Measurements from ENCODE around the gene ECI2. TPM values are rescaled to one million over a fixed set of nuclear protein-coding genes. Genes with fewer than 3 reads are reported as not detected.

The ECI2 gene
- total RNA-seq, 1 donor from 2014 or later, result 49.1 TPM

DNA sequence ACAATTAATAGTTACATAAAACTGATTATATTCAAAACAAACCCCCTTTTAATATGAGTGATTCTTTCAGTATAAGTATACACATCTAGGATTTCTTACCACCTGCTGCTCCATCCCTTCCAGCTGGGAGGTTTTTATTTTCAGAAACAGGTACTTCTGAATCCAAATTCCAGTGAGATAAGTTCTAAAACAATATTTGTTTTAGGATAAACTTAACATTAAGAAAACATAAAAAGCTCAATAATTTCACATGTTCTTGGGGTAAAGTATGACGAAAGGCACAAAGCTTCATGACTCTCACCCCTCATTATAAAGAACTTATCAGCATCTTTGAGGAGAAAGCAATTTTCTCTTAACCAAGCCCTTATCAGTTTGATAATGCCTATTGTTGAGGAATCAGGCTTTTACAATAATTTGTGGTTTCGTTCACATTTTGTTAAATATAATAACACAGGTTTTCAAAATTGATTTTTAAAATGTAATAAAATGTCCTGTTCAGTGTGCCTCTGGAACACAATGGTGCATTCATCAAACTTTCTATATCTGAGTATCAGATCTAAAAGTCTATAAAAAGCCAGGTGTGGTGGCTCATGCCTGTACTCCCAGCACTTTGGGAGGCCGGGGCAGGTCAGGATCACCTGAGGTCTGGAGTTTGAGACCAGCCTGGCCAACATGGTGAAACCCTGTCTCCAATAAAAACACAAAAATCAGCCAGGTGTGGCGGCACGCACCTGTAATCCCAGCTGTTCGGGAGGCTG, 60.7 kb downstream of the ECI2 start:
- Histone ChIP-seq H3K79me2 (ENCODE audit: low read depth) (no peaks in the 10 kb centered on the region), H2AFZ (replicated peaks) (no peak overlapping the region), H3K27ac (no peak overlapping the region), H3K27me3 (no peaks in the 10 kb centered on the region), H3K4me2 (no peak overlapping the region), H3K4me3 (no peak overlapping the region), H3F3A (ENCODE audit: low read depth) (no peaks in the 10 kb centered on the region), H3K36me3 (no peaks in the 10 kb centered on the region), H3K4me1 (no peaks in the 10 kb centered on the region), H3K9me3 (ENCODE audit: low read depth) (no peaks in the 10 kb centered on the region), H3K9ac (no peak overlapping the region), H4K20me1 (ENCODE audit: low read depth) (no peaks in the 10 kb centered on the region)
- no peak overlapping the region for H3K4me3 Mint-ChIP-seq
- no peak overlapping the region for H3K27ac Mint-ChIP-seq
- H3K27me3 Mint-ChIP-seq (ENCODE audit: insufficient read depth, low read depth), result peaks cover 2% of the 10 kb centered on the region
- TF ChIP-seq, protein P1, sequence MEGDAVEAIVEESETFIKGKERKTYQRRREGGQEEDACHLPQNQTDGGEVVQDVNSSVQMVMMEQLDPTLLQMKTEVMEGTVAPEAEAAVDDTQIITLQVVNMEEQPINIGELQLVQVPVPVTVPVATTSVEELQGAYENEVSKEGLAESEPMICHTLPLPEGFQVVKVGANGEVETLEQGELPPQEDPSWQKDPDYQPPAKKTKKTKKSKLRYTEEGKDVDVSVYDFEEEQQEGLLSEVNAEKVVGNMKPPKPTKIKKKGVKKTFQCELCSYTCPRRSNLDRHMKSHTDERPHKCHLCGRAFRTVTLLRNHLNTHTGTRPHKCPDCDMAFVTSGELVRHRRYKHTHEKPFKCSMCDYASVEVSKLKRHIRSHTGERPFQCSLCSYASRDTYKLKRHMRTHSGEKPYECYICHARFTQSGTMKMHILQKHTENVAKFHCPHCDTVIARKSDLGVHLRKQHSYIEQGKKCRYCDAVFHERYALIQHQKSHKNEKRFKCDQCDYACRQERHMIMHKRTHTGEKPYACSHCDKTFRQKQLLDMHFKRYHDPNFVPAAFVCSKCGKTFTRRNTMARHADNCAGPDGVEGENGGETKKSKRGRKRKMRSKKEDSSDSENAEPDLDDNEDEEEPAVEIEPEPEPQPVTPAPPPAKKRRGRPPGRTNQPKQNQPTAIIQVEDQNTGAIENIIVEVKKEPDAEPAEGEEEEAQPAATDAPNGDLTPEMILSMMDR (IDR thresholded peaks at IDR 0.05), result no peak
- TF ChIP-seq EZH2phosphoT487 (IDR thresholded peaks at IDR 0.05) (no peak), EZH2 (IDR thresholded peaks at IDR 0.05) (no peak)
- H3K4me1 Mint-ChIP-seq, result no peaks in the 10 kb centered on the region
- H3K36me3 Mint-ChIP-seq, result no peaks in the 10 kb centered on the region
- H3K9me3 Mint-ChIP-seq, result peaks cover 4% of the 10 kb centered on the region
- no peak for DNase-seq (ENCODE audit: low spot score)

DNA sequence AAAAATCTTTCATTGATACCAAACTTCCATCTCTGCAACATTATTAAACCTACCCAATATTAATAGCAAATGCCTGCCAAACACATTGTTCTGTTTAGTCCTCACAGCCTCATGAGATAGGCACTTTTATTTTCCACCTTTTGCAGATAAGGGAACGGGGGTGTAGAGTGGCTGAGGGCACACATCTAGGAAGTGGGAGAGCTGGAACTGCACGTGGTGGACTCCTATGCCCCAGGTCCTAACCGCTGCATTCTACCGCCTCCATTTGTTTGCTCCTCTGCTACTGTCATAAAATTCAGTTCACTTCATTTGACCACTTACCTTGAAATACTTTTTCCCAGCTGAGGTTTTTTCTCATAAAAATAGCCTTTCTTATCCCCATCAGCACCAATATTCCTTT, 64.0 kb downstream of the ECI2 start:
- H3F3A ChIP-seq (ENCODE audit: low read depth), result peaks cover 8% of the 10 kb centered on the region
- TF ChIP-seq EZH2phosphoT487 (IDR thresholded peaks at IDR 0.05) (no peak), EZH2 (IDR thresholded peaks at IDR 0.05) (no peak)
- H3K79me2 ChIP-seq (ENCODE audit: low read depth), result no peaks in the 10 kb centered on the region
- H3K27me3 Mint-ChIP-seq (ENCODE audit: insufficient read depth, low read depth), result no peaks in the 10 kb centered on the region
- H2AFZ ChIP-seq (replicated peaks), result no peak overlapping the region
- no peak for DNase-seq (ENCODE audit: low spot score)
- no peak overlapping the region for H3K27ac Mint-ChIP-seq
- no peak overlapping the region for H3K4me3 ChIP-seq
- no peaks in the 10 kb centered on the region for H3K36me3 Mint-ChIP-seq
- H3K9ac ChIP-seq, result no peak overlapping the region
- H3K4me1 ChIP-seq, result no peaks in the 10 kb centered on the region
- no peaks in the 10 kb centered on the region for H3K27me3 ChIP-seq
- no peaks in the 10 kb centered on the region for H4K20me1 ChIP-seq (ENCODE audit: low read depth)
- H3K4me1 Mint-ChIP-seq, result no peaks in the 10 kb centered on the region
- H3K36me3 ChIP-seq, result no peaks in the 10 kb centered on the region
- no peak overlapping the region for H3K27ac ChIP-seq
- no peaks in the 10 kb centered on the region for H3K9me3 ChIP-seq (ENCODE audit: low read depth)
- H3K4me2 ChIP-seq, result no peak overlapping the region
- H3K9me3 Mint-ChIP-seq, result no peaks in the 10 kb centered on the region
- no peak overlapping the region for H3K4me3 Mint-ChIP-seq

DNA sequence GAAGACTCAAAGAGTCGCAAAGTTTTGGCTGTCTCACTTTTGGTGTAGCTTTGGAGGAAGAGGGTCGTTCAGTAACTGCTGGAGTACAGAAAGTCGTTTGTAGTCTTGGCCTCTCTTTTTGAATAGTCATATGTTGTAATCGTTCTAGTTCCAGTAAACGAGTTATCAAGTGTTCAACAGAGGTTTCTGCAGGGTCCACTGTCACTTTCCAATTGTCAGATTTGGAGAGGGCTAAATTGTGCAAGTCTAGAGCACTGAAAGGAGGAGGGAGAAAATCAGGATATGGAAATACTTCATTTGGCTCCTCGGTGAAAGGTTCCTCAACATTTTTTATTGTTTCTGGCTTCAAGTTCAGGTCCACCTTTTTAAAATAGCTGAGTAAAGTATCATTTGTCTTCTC, 66.2 kb downstream of the ECI2 start:
- H2AFZ ChIP-seq (replicated peaks), result no peak overlapping the region
- Mint-ChIP-seq H3K27ac (no peak overlapping the region), H3K36me3 (peaks cover 7% of the 10 kb centered on the region), H3K27me3 (ENCODE audit: insufficient read depth, low read depth) (peaks cover 3% of the 10 kb centered on the region), H3K4me1 (no peaks in the 10 kb centered on the region), H3K9me3 (no peaks in the 10 kb centered on the region), H3K4me3 (no peak overlapping the region)
- H3K4me2 ChIP-seq, result no peak overlapping the region
- H4K20me1 ChIP-seq (ENCODE audit: low read depth), result no peaks in the 10 kb centered on the region
- H3K9ac ChIP-seq, result no peak overlapping the region
- no peak for TF ChIP-seq EZH2 (IDR thresholded peaks at IDR 0.05)
- TF ChIP-seq, protein P1 (IDR thresholded peaks at IDR 0.05), result no peak
- no peak for TF ChIP-seq EZH2phosphoT487 (IDR thresholded peaks at IDR 0.05)
- DNase-seq (ENCODE audit: low spot score), result no peak
- no peaks in the 10 kb centered on the region for H3K9me3 ChIP-seq (ENCODE audit: low read depth)
- H3K27ac ChIP-seq, result no peak overlapping the region
- peaks cover 11% of the 10 kb centered on the region for H3F3A ChIP-seq (ENCODE audit: low read depth)
- peaks cover 4% of the 10 kb centered on the region for H3K36me3 ChIP-seq
- H3K4me1 ChIP-seq, result no peaks in the 10 kb centered on the region
- no peak overlapping the region for H3K4me3 ChIP-seq
- H3K27me3 ChIP-seq, result no peaks in the 10 kb centered on the region
- no peaks in the 10 kb centered on the region for H3K79me2 ChIP-seq (ENCODE audit: low read depth)

DNA sequence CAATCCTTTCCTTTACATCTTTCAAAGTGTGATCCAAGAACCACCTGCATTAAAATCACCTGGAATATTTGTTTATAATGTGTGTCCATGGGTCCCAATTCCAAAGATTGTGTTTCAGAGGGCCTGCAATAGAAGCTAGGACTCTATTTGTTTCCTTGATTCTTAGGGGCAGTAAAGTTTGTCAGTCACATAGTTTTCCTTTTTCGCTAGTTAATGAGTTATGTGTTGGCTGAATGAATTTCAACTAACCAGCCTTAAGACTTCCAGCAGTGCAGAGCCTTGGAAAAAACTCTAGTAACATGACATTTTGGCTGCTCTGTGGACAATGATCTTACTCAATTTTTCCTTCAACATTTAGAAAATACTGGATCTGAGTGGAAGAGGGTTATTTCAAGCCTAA, 67.7 kb downstream of the ECI2 start:
- Mint-ChIP-seq H3K9me3 (no peaks in the 10 kb centered on the region), H3K4me3 (no peak overlapping the region), H3K36me3 (peaks cover 12% of the 10 kb centered on the region), H3K4me1 (no peaks in the 10 kb centered on the region), H3K27me3 (ENCODE audit: insufficient read depth, low read depth) (peaks cover 3% of the 10 kb centered on the region), H3K27ac (no peak overlapping the region)
- Histone ChIP-seq H4K20me1 (ENCODE audit: low read depth) (no peaks in the 10 kb centered on the region), H3K4me3 (no peak overlapping the region), H2AFZ (replicated peaks) (no peak overlapping the region), H3K9me3 (ENCODE audit: low read depth) (no peaks in the 10 kb centered on the region), H3K79me2 (ENCODE audit: low read depth) (no peaks in the 10 kb centered on the region), H3F3A (ENCODE audit: low read depth) (peaks cover 11% of the 10 kb centered on the region), H3K4me2 (no peak overlapping the region), H3K36me3 (peaks cover 10% of the 10 kb centered on the region), H3K9ac (no peak overlapping the region), H3K4me1 (no peaks in the 10 kb centered on the region), H3K27ac (peak overlapping the region; percentile 34), H3K27me3 (no peaks in the 10 kb centered on the region)
- TF ChIP-seq EZH2 (IDR thresholded peaks at IDR 0.05) (no peak), EZH2phosphoT487 (IDR thresholded peaks at IDR 0.05) (no peak)
- TF ChIP-seq, protein P1 (IDR thresholded peaks at IDR 0.05), result no peak
- DNase-seq (ENCODE audit: low spot score), result no peak
